SK-N-SH treated with all-trans-retinoic acid at 6 μM for 48 hours (cell line): Measurements from ENCODE around the gene SLC16A6.
"Not testable (repeated sequence)": the region's sequence is repeated elsewhere in the genome, so short reads cannot be mapped to it uniquely, and the experiment has no call there.

ENCODE experiments used
- ARNTL ChIP-seq: fragments of 450-650 bp; formaldehyde crosslinking; IDR thresholded peaks from 2 replicates; pipeline ENCODE4 v1.5.0; 2020; ENCODE audit warnings: low read depth, mild to moderate bottlenecking, moderate library complexity, borderline replicate concordance
- CREB5 ChIP-seq: fragments of 250-450 bp; sonication (Bioruptor Pico); IDR thresholded peaks from 2 replicates; pipeline ENCODE4 v1.5.1; 2020; ENCODE audit warnings: low read depth, mild to moderate bottlenecking, moderate library complexity
- CSRNP3 ChIP-seq: fragments of 250-450 bp; sonication (Bioruptor Pico); IDR thresholded peaks from 2 replicates; pipeline ENCODE4 v1.5.1; 2021; ENCODE audit warnings: mild to moderate bottlenecking, moderate library complexity
- ESRRG ChIP-seq: fragments of 250-450 bp; sonication (Bioruptor Pico); IDR thresholded peaks from 2 replicates; pipeline ENCODE4 v1.6.1; 2021; ENCODE audit warnings: mild to moderate bottlenecking
- ISL1 ChIP-seq: fragments of 250-450 bp; sonication (Bioruptor Pico); IDR thresholded peaks from 2 replicates; pipeline ENCODE4 v2.1.2; 2022; ENCODE audit warnings: mild to moderate bottlenecking, moderate library complexity
- OSR1 ChIP-seq: fragments of 250-450 bp; sonication (Bioruptor Pico); IDR thresholded peaks from 2 replicates; pipeline ENCODE4 v1.8.0; 2022; ENCODE audit warnings: moderate library complexity, mild to moderate bottlenecking, inconsistent platforms
- PATZ1 ChIP-seq: fragments of 250-450 bp; sonication (Bioruptor Pico); IDR thresholded peaks from 2 replicates; pipeline ENCODE4 v1.8.0; 2020; ENCODE audit warnings: mild to moderate bottlenecking, moderate library complexity, borderline replicate concordance
- PPARA ChIP-seq: fragments of 250-450 bp; sonication (Bioruptor Pico); IDR thresholded peaks from 2 replicates; pipeline ENCODE4 v1.5.0; 2020; ENCODE audit warnings: mild to moderate bottlenecking, borderline replicate concordance
- RARB ChIP-seq: fragments of 250-450 bp; sonication (Bioruptor Pico); IDR thresholded peaks from 2 replicates; pipeline ENCODE4 v1.8.0; 2021; ENCODE audit warnings: mild to moderate bottlenecking, moderate library complexity
- TOX ChIP-seq: fragments of 250-450 bp; sonication (Bioruptor Pico); IDR thresholded peaks from 2 replicates; pipeline ENCODE4 v1.8.0; 2021; ENCODE audit warnings: mild to moderate bottlenecking, moderate library complexity, borderline replicate concordance
- TSHZ2 ChIP-seq: fragments of 250-450 bp; sonication (Bioruptor Pico); IDR thresholded peaks from 2 replicates; pipeline ENCODE4 v1.5.0; 2020; ENCODE audit warnings: mild to moderate bottlenecking, moderate library complexity
- ZFP3 ChIP-seq: fragments of 250-450 bp; sonication (Bioruptor Pico); IDR thresholded peaks from 2 replicates; pipeline ENCODE4 v1.5.0; 2020; ENCODE audit warnings: mild to moderate bottlenecking, moderate library complexity
- ZNF565 ChIP-seq: fragments of 450-650 bp; formaldehyde crosslinking; conservative IDR thresholded peaks from 2 replicates; pipeline ENCODE4 v1.5.0; 2020; ENCODE audit warnings: low read depth, mild to moderate bottlenecking, moderate library complexity
- ZNF70 ChIP-seq: fragments of 450-650 bp; formaldehyde crosslinking; IDR thresholded peaks from 2 replicates; pipeline ENCODE4 v1.5.0; 2020; ENCODE audit warnings: mild to moderate bottlenecking, moderate library complexity

- TF ChIP-seq CREB5 (CRISPR knock-in tag); TOX (CRISPR knock-in tag); RARB; PATZ1 (CRISPR knock-in tag); ZFP3 (CRISPR knock-in tag); ARNTL; ZNF70 (CRISPR knock-in tag); ZNF565; ESRRG (CRISPR knock-in tag); PPARA (CRISPR knock-in tag); OSR1; TSHZ2 (CRISPR knock-in tag); CSRNP3 (CRISPR knock-in tag); ISL1 (CRISPR knock-in tag): not testable (repeated sequence)
Observed at GRCh38 chr17:68220786-68221185, 70.1 kb downstream of the SLC16A6 start.
